Stimulated activated CD4-positive, alpha-beta T cell treated with anti-CD3 and anti-CD28 coated beads, Interleukin-12 subunit alpha, Interleukin-12 subunit beta, amount 100 ng/mL, for 24 hours (primary cell): ENCODE data around the gene COPS4.

Experiments used
- DNase-seq, 2 experiments: peaks; one replicate each; pipeline ENCODE4 v3.0.0-alpha.2; 2020; ENCODE audit warnings: low read depth in 2 of 2

The COPS4 gene

GRCh38 chr4:83121246-83121645, 86.3 kb downstream of the COPS4 start:
- no peak for DNase-seq

DNA sequence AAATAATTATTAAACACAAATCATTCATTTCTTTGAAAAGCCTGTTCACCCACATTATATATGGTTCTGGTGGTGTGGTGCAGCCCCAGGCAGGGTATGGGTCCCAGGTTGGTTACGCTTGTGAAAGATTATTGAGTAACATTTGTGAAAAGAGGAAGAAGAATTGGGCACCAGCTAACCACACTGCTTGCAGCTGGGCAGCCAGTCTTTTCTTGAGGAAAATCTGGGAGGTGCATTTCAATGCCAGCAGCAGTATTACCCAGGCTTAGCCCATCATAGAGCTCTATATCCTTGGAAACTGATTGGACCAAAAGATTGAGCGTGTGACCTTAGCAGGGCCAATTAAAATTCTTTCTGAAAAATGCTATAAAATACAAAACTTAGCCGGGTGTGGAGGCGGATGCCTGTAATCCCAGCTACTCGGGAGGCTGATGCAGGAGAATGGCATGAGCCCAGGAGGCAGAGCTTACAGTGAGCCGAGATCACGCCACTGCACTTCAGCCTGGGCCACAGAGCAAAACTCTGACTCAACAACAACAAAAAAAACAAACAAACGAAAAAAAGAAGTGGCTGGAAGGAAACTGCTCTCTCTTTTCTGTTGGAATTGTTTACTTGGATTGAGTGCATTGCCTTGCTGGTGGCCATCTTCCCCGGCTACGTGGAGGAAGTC, 89.3 kb downstream of the COPS4 start:
- DNase-seq = no peak
